HepG2 (cell line): ENCODE measurements around the gene DDAH1. TPM values are rescaled to one million over a fixed set of nuclear protein-coding genes. Genes with fewer than 3 reads are reported as not detected.
A peak's percentile ranks its signal among the peaks of the same experiment; 100 is the strongest.

ENCODE experiments used
- ATAC-seq: fragments of 200-7000 bp; cut with Tn5 transposase; 3 replicates; pipeline ENCODE4 v1.9.1; 2020; ENCODE audit warnings: mild to moderate bottlenecking, moderate library complexity
- BruUV-seq: library from RNA; stranded (reverse); fragments of 400-500 nt; replicated peaks from 2 replicates; lab custom pipeline; 2021; lab: Mats Ljungman, UMichigan
- CTCF ChIA-PET: fragments of 300-600 bp; formaldehyde crosslinking; extraction: SDS; loops from one replicate; lab custom pipeline; 2021; ENCODE audit warnings: low total read pairs, inconsistent platforms, low intra/inter-chr PET ratio; lab: Yijun Ruan, JAX
- POLR2A ChIA-PET: fragments of 350-600 bp; sonication (Branson Sonifier 250); formaldehyde crosslinking; loops from one replicate; lab custom pipeline; 2020; ENCODE audit warnings: antibody characterized with exemption, inconsistent platforms; lab: Yijun Ruan, JAX
- DNase-seq: peaks from one replicate; pipeline ENCODE4 v3.0.0-alpha.2; 2015; ENCODE audit warnings: low spot score
- FAIRE-seq: peaks from 3 replicates; lab custom pipeline; 2011; peaks lifted over from hg19 to GRCh38; lab: Jason Lieb, UNC
- H2AFZ ChIP-seq: one replicate; pipeline ENCODE4 v1.6.1; 2011; ENCODE audit warnings: low read length, inconsistent platforms
- H3K27ac ChIP-seq: fragments of 300-600 bp; 3 replicates; pipeline ENCODE4 v1.8.0; 2011; ENCODE audit warnings: mixed run types, mild to moderate bottlenecking, mixed read lengths, low read length, inconsistent platforms; ENCODE audit not compliant: insufficient read depth; ENCODE audit errors: extremely low read length
- H3K27me3 ChIP-seq, 2 experiments: fragments of 200-600 bp in 1 of 2; 2 replicates in 1 of 2; 3 replicates in 1 of 2; pipeline versions ENCODE4 v1.6.0 to v1.8.0; 2011; ENCODE audit warnings: low read length in 2 of 2, mild to moderate bottlenecking in 2 of 2, moderate library complexity in 2 of 2, inconsistent platforms in 1 of 2; ENCODE audit not compliant: insufficient read depth in 2 of 2, control insufficient read depth in 1 of 2
- H3K36me3 ChIP-seq, 2 experiments: fragments of 200-600 bp in 1 of 2; replicated peaks in 1 of 2; 2 replicates in 1 of 2; 3 replicates in 1 of 2; pipeline versions ENCODE4 v1.5.1 to v1.8.0; 2011; ENCODE audit warnings: low read length in 2 of 2, inconsistent platforms in 1 of 2; ENCODE audit not compliant: insufficient read depth in 2 of 2, control insufficient read depth in 1 of 2
- H3K4me1 ChIP-seq: 2 replicates; pipeline ENCODE4 v1.5.1; 2012; ENCODE audit warnings: low read length, inconsistent platforms; ENCODE audit not compliant: insufficient read depth
- H3K4me2 ChIP-seq: 2 replicates; pipeline ENCODE4 v1.6.0; 2011; ENCODE audit warnings: low read depth, low read length, inconsistent platforms
- H3K4me3 ChIP-seq, 3 experiments: fragments of 200-600 bp in 1 of 3; sonication (generic), shearing (Covaris generic) in 1 of 3; replicated peaks in 1 of 3; 2 replicates each; pipeline ENCODE4 v1.5.1; 2011 to 2016; ENCODE audit warnings: low read length in 3 of 3, inconsistent platforms in 2 of 3, low read depth in 2 of 3, mild to moderate bottlenecking in 2 of 3, control low read depth in 1 of 3, mixed read lengths in 1 of 3; ENCODE audit not compliant: insufficient read depth in 1 of 3
- H3K79me2 ChIP-seq: one replicate; pipeline ENCODE4 v1.6.1; 2011; ENCODE audit warnings: low read length, inconsistent platforms; ENCODE audit not compliant: insufficient read depth
- H3K9ac ChIP-seq: 2 replicates; pipeline ENCODE4 v1.6.0; 2011; ENCODE audit warnings: mild to moderate bottlenecking, low read depth, low read length, inconsistent platforms; ENCODE audit not compliant: insufficient read depth
- H3K9me3 ChIP-seq: 2 replicates; pipeline ENCODE4 v1.5.1; 2012; ENCODE audit warnings: mild to moderate bottlenecking, low read length
- H4K20me1 ChIP-seq: 2 replicates; pipeline ENCODE4 v1.6.0; 2011; ENCODE audit warnings: inconsistent platforms, mild to moderate bottlenecking, low read length, moderate library complexity; ENCODE audit not compliant: insufficient read depth
- ETS1 ChIP-seq: sonication (generic); formaldehyde crosslinking; IDR thresholded peaks from 2 replicates; pipeline ENCODE4 v1.4.0; 2020; ENCODE audit warnings: missing genetic modification reagents
- HMGXB4 ChIP-seq, 2 experiments: sonication (generic) in 1 of 2; formaldehyde crosslinking in 1 of 2; IDR thresholded peaks; 2 replicates each; pipeline versions ENCODE4 v1.4.0 to v1.6.1; 2018 to 2020; ENCODE audit warnings: missing genetic modification reagents in 2 of 2, borderline replicate concordance in 1 of 2, low read depth in 1 of 2, mild to moderate bottlenecking in 1 of 2, missing biosample characterization in 1 of 2
- ZBTB42 ChIP-seq: sonication (generic); formaldehyde crosslinking; IDR thresholded peaks from 2 replicates; pipeline ENCODE4 v1.5.0; 2020; ENCODE audit warnings: mild to moderate bottlenecking, missing genetic modification reagents
- ZNF841 ChIP-seq: sonication (generic); formaldehyde crosslinking; IDR thresholded peaks from 2 replicates; pipeline ENCODE4 v1.8.1; 2023; ENCODE audit warnings: missing genetic modification reagents, borderline replicate concordance
- WGBS: methylation state at CpG from one replicate; pipeline ENCODE4 v1.1.6; 2017; ENCODE audit warnings: low lambda C conversion rate; 5-methylcytosine and 5-hydroxymethylcytosine counted together
- in situ Hi-C: cut with HindIII; loops from 2 replicates; pipeline ENCODE4 v1.10.0; 2017; ENCODE audit warnings: low pct_unique_long_range_greater_than_20kb; ENCODE audit not compliant: extremely low pct_ligation_motif_present
- intact Hi-C: fragments of 100-400 bp; cut with micrococcal nuclease; formaldehyde crosslinking; loops from one replicate; pipeline ENCODE4 v1.10.0; 2022; ENCODE audit not compliant: unreplicated experiment
- polyA plus RNA-seq, 8 experiments: library from polyadenylated mRNA; depleted of rRNA in 3 of 8; stranded (reverse) in 7 of 8; unstranded in 1 of 8; fragments of >200 nt; fragmentation: Illumina TruSeq in 4 of 8; extraction: Trizol in 4 of 8; gene quantifications; 2 replicates each; pipeline versions ENCODE4 v1.2.1 to v1.2.3, GENCODE V29; 2011 to 2016; ENCODE audit warnings: low read depth in 4 of 8, missing spikeins in 1 of 8, mixed read lengths in 1 of 8; ENCODE audit not compliant: insufficient read depth in 1 of 8
- total RNA-seq, 5 experiments: library from RNA; depleted of rRNA; stranded (reverse); fragments of >200 nt; fragmentation: Illumina TruSeq; extraction: Trizol; gene quantifications; 2 replicates each; pipeline ENCODE4 v1.2.3, GENCODE V29; 2016; ENCODE audit warnings: low read depth in 1 of 5

DDAH1 gene
- total and polyA plus RNA-seq, 2 of the 13 experiments (the other 11 are each of a cell fraction or from before 2014, with no cell fraction given): 39.7 to 64.4 TPM

- WGBS: 55% methylated on average over 1 of the region's 1 CpG
- intact Hi-C loops: no loop called here
- H3K79me2 ChIP-seq: peaks cover 28% of the 10 kb centered on the region
- peaks cover 12% of the 10 kb centered on the region for H3K9me3 ChIP-seq
- no TSS peak for BruUV-seq
- H3K9ac ChIP-seq: no peak overlapping the region
- ChIA-PET POLR2A (no interaction called here), CTCF (no interaction called here)
- TF ChIP-seq ZBTB42 (CRISPR knock-in tag): no peak
- TF ChIP-seq ZNF841: peak; percentile 99
- TF ChIP-seq HMGXB4 (CRISPR knock-in tag; IDR thresholded peaks at IDR 0.05; ENCODE audit: borderline replicate concordance in 1 of 2, low read depth in 1 of 2): no peak
- H3K4me1 ChIP-seq: no peaks in the 10 kb centered on the region; the same call in 1 of the 2 replicates
- H2AFZ ChIP-seq: no peak overlapping the region
- H3K27ac ChIP-seq: no peak overlapping the region
- H3K27me3 ChIP-seq: no peaks in the 10 kb centered on the region
- DNase-seq: no peak
- no peak for ATAC-seq
- FAIRE-seq: no peak
- no peaks in the 10 kb centered on the region; a peak in 2 of 5 replicates for H3K36me3 ChIP-seq
- no peak overlapping the region for H3K4me2 ChIP-seq
- H3K4me3 ChIP-seq: no peak overlapping the region
- no peaks in the 10 kb centered on the region for H4K20me1 ChIP-seq
- in situ Hi-C loops: no loop called here
Measured at GRCh38 chr1:85420199-85420598, 44.8 kb downstream of the DDAH1 start.

GRCh38 chr1:85417876-85418275, 47.1 kb downstream of the DDAH1 start:
- Histone ChIP-seq H3K9ac (no peak overlapping the region), H3K4me2 (no peak overlapping the region)
- POLR2A ChIA-PET: no interaction called here

More at GRCh38 chr1:85417876-85418275, 47.1 kb downstream of the DDAH1 start:
- no peaks in the 10 kb centered on the region for H3K27me3 ChIP-seq
- H3K79me2 ChIP-seq: peaks cover 38% of the 10 kb centered on the region
- intact Hi-C loops: loop anchor here (10.0 kb wide), 1 partner anchor 47 kb away; the partner anchor contains the start of gene DDAH1
- TF ChIP-seq ETS1 (CRISPR knock-in tag): no peak
- TF ChIP-seq, all 625 proteins: peak for 0
- H3K36me3 ChIP-seq: no peaks in the 10 kb centered on the region; a peak in 2 of 5 replicates
- H3K9me3 ChIP-seq: peaks cover 12% of the 10 kb centered on the region
- DNase-seq (no peak), ATAC-seq (no peak), FAIRE-seq (no peak)
- CTCF ChIA-PET: no interaction called here
- H4K20me1 ChIP-seq: no peaks in the 10 kb centered on the region
- WGBS: 94% methylated on average over 3 of the region's 3 CpGs
- H3K4me1 ChIP-seq: no peaks in the 10 kb centered on the region
- in situ Hi-C loops: no loop called here
- no peak overlapping the region for H3K27ac ChIP-seq
- no peak overlapping the region for H2AFZ ChIP-seq
- BruUV-seq: no TSS peak
- H3K4me3 ChIP-seq: no peak overlapping the region
